Activated T-cell treated with anti-CD3 and anti-CD28 coated beads, Interleukin-2, amount 50 U/mL, for 4 hours (primary cell): ENCODE data around the gene PRKCA. TPM values are rescaled to one million over a fixed set of nuclear protein-coding genes. Genes with fewer than 3 reads are reported as not detected.

Experiments
- ATAC-seq, 2 donors: fragments of 200-7000 bp; cut with Tn5 transposase; one replicate each; pipeline ENCODE4 v1.10.0; 2021
- DNase-seq: peaks from one replicate; pipeline ENCODE4 v3.0.0-alpha.2; 2020
- H3K27me3 Mint-ChIP-seq: one replicate; pipeline ENCODE4 v1.8.0; 2021; ENCODE audit warnings: low read depth, mixed read lengths
- H3K36me3 Mint-ChIP-seq: one replicate; pipeline ENCODE4 v1.8.0; 2022; ENCODE audit warnings: mixed read lengths; ENCODE audit not compliant: insufficient read depth
- H3K4me1 Mint-ChIP-seq: one replicate; pipeline ENCODE4 v1.8.0; 2021; ENCODE audit warnings: low read depth, mixed read lengths
- H3K4me3 Mint-ChIP-seq: one replicate; pipeline ENCODE4 v1.8.0; 2021; ENCODE audit warnings: mild to moderate bottlenecking, moderate library complexity, mixed read lengths
- H3K9me3 Mint-ChIP-seq: one replicate; pipeline ENCODE4 v1.8.0; 2021; ENCODE audit warnings: mixed read lengths
- total RNA-seq, 3 donors: library from RNA; stranded (reverse); gene quantifications; one replicate each; pipeline ENCODE4 v1.2.1, GENCODE V29; 2021

PRKCA gene
- total RNA-seq, 3 donors from 2014 or later, result 79.4 to 114 (median 95.3) TPM

DNA sequence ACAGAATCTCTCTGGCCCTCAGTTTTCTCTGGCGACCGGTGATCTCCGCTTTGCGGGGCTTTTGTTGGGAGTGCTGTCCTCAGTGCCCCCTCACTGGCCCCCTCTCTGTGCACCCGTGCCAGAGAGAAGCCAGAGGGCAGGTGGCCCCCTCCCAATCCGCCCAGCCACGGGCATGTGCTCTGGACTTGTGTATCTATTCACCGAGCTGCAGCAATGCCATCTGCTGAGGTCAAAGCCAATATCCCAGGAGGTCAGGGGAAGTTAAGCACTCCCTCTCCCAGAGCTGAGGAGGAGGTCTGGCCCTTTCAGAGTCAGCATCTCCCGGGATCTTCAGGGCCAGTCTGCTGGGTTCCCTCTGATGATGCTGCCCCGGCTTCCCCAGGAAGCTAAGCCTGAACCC lies 537.6 kb downstream of the PRKCA start:
- no peak overlapping the region for H3K4me3 Mint-ChIP-seq
- ATAC-seq (no peak), DNase-seq (no peak)
- H3K4me1 Mint-ChIP-seq, result no peaks in the 10 kb centered on the region
- no peaks in the 10 kb centered on the region for H3K9me3 Mint-ChIP-seq
- no peaks in the 10 kb centered on the region for H3K36me3 Mint-ChIP-seq
- H3K27me3 Mint-ChIP-seq, result peaks cover 17% of the 10 kb centered on the region

GRCh38 chr17:66841328-66841727 lies 538.9 kb downstream of the PRKCA start:
- ATAC-seq, result no peak
- no peaks in the 10 kb centered on the region for H3K4me1 Mint-ChIP-seq
- H3K36me3 Mint-ChIP-seq, result no peaks in the 10 kb centered on the region
- H3K9me3 Mint-ChIP-seq, result no peaks in the 10 kb centered on the region
- H3K27me3 Mint-ChIP-seq, result peaks cover 14% of the 10 kb centered on the region
- DNase-seq, result no peak
- no peak overlapping the region for H3K4me3 Mint-ChIP-seq

- Mint-ChIP-seq H3K36me3 (no peaks in the 10 kb centered on the region), H3K27me3 (peaks cover 12% of the 10 kb centered on the region), H3K4me3 (no peak overlapping the region), H3K9me3 (no peaks in the 10 kb centered on the region), H3K4me1 (no peaks in the 10 kb centered on the region)
- no peak for ATAC-seq
- no peak for DNase-seq
These were observed 539.3 kb downstream of the PRKCA start for GRCh38 chr17:66841744-66842143.

- Mint-ChIP-seq H3K9me3 (no peaks in the 10 kb centered on the region), H3K36me3 (no peaks in the 10 kb centered on the region), H3K4me1 (no peaks in the 10 kb centered on the region), H3K4me3 (no peak overlapping the region), H3K27me3 (peaks cover 9% of the 10 kb centered on the region)
- DNase-seq, result no peak
- ATAC-seq, result no peak
These were observed 540.1 kb downstream of the PRKCA start for GRCh38 chr17:66842505-66842904.

- no peaks in the 10 kb centered on the region for H3K36me3 Mint-ChIP-seq
- no peaks in the 10 kb centered on the region for H3K4me1 Mint-ChIP-seq
- H3K4me3 Mint-ChIP-seq, result no peak overlapping the region
- no peaks in the 10 kb centered on the region for H3K9me3 Mint-ChIP-seq
- ATAC-seq (no peak), DNase-seq (no peak)
- H3K27me3 Mint-ChIP-seq, result peaks cover 9% of the 10 kb centered on the region
These were observed 540.5 kb downstream of the PRKCA start for GRCh38 chr17:66842959-66843358.

DNA sequence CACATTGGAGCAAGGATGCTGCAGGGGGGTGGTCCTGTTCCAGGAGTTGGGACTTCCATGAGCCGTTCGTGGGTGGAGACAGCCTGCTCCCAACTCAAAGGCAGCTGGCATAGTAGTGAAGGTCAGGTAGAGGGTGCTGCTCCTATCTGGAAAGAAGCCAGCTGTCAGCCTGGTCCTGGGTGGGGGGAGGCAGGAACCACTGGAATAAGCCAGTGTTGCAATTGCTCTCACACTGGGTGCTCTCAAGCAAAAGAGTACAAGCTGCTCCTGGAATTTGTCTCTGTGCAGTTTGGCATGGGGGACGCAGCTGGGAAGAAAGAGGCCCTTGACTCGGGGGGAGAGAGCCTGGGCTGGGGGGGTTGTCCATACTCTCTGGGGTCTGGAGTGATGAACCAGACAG lies 541.2 kb downstream of the PRKCA start:
- no peaks in the 10 kb centered on the region for H3K4me1 Mint-ChIP-seq
- no peaks in the 10 kb centered on the region for H3K36me3 Mint-ChIP-seq
- ATAC-seq (no peak), DNase-seq (no peak)
- H3K4me3 Mint-ChIP-seq, result no peak overlapping the region
- H3K9me3 Mint-ChIP-seq, result no peaks in the 10 kb centered on the region
- H3K27me3 Mint-ChIP-seq, result peaks cover 9% of the 10 kb centered on the region

GRCh38 chr17:66847704-66848103 lies 545.3 kb downstream of the PRKCA start:
- DNase-seq, result no peak
- H3K4me3 Mint-ChIP-seq, result no peak overlapping the region
- H3K4me1 Mint-ChIP-seq, result no peaks in the 10 kb centered on the region
- no peak for ATAC-seq
- peaks cover 7% of the 10 kb centered on the region for H3K27me3 Mint-ChIP-seq
- no peaks in the 10 kb centered on the region for H3K9me3 Mint-ChIP-seq
- H3K36me3 Mint-ChIP-seq, result no peaks in the 10 kb centered on the region

DNA sequence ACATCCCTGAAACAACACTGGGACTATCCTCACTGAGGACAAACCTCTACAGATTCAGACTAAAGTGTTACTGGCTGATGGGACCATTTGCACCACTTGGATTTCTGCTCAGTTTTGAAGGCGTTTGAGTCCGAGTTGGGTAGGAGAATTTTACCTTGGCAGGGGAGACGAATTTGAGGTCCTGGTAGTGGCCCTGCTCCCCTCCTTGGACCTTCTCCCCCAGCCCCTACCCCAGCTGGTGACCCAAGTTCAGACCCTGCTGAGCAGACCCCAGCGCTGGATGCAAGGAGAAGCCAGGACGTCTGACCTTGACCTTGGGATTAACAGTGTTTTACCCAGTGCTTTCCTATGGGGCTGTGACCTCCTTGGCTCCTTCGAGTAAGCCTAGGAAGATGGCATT lies 546.1 kb downstream of the PRKCA start:
- Mint-ChIP-seq H3K9me3 (no peaks in the 10 kb centered on the region), H3K4me3 (no peak overlapping the region), H3K27me3 (peaks cover 5% of the 10 kb centered on the region), H3K4me1 (no peaks in the 10 kb centered on the region), H3K36me3 (no peaks in the 10 kb centered on the region)
- DNase-seq, result no peak
- no peak for ATAC-seq

DNA sequence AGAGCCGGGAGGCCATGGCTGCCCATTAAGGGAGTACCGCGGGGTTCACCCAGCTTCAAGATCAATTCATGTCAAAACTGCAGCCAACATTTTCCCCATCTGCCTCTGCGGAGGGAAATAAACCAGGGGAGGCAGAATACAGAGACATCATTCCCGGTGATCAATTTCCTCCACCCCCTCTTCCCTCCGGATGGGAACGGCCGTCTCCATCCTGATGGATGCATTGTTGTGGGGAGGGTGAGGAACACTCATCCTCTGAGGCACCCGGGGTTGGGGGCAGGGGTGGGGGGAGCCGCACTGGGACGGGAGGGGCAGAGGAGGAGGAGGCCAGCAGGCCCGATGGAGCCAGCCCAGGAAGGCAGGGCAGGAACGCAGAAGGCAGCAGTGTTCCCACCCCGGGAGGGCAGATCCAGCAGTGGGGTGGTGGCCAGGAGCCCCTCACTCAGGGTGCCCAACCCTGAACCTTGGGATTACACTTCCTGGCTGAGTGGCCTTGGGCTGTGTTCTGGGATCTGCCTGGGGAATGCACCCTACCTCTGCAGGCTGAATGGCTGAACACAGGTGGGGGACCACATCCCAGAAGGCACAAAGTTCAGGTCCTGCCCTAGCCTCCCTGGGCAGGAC lies 546.7 kb downstream of the PRKCA start:
- DNase-seq (no peak), ATAC-seq (no peak)
- no peaks in the 10 kb centered on the region for H3K36me3 Mint-ChIP-seq
- peaks cover 5% of the 10 kb centered on the region for H3K27me3 Mint-ChIP-seq
- no peaks in the 10 kb centered on the region for H3K4me1 Mint-ChIP-seq
- H3K4me3 Mint-ChIP-seq, result no peak overlapping the region
- H3K9me3 Mint-ChIP-seq, result no peaks in the 10 kb centered on the region

GRCh38 chr17:66849851-66850580 lies 547.6 kb downstream of the PRKCA start:
- H3K27me3 Mint-ChIP-seq, result peaks cover 5% of the 10 kb centered on the region
- no peaks in the 10 kb centered on the region for H3K4me1 Mint-ChIP-seq
- H3K4me3 Mint-ChIP-seq, result no peak overlapping the region
- no peaks in the 10 kb centered on the region for H3K36me3 Mint-ChIP-seq
- H3K9me3 Mint-ChIP-seq, result no peaks in the 10 kb centered on the region
- ATAC-seq (no peak), DNase-seq (no peak)

DNA sequence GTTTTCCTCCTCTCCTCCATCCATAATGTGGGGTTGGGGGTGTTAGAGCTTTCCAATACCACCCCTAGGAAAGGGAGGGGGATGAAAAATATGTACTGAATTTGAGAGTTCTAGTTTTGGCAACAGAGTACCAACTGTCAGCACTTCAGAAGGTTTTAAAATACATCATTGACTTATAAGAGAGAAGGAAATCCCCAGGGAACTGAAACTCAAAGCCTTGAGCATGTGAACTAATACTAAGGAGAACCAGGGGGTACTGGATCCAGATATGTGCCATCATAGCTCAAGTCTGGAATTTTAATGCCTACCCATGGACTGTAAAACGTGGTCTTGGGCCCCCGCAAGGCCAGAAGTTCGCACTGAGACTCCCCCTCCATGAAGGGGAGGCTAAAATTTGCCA lies 548.3 kb downstream of the PRKCA start:
- no peaks in the 10 kb centered on the region for H3K4me1 Mint-ChIP-seq
- H3K9me3 Mint-ChIP-seq, result no peaks in the 10 kb centered on the region
- no peak overlapping the region for H3K4me3 Mint-ChIP-seq
- DNase-seq (no peak), ATAC-seq (no peak)
- H3K36me3 Mint-ChIP-seq, result no peaks in the 10 kb centered on the region
- H3K27me3 Mint-ChIP-seq, result peaks cover 3% of the 10 kb centered on the region

GRCh38 chr17:66855204-66855603 lies 552.8 kb downstream of the PRKCA start:
- ATAC-seq (no peak), DNase-seq (peak; percentile 25)
- Mint-ChIP-seq H3K36me3 (no peaks in the 10 kb centered on the region), H3K4me1 (peaks cover 2% of the 10 kb centered on the region), H3K4me3 (no peak overlapping the region), H3K9me3 (peaks cover 1% of the 10 kb centered on the region), H3K27me3 (peaks cover 2% of the 10 kb centered on the region)

DNA sequence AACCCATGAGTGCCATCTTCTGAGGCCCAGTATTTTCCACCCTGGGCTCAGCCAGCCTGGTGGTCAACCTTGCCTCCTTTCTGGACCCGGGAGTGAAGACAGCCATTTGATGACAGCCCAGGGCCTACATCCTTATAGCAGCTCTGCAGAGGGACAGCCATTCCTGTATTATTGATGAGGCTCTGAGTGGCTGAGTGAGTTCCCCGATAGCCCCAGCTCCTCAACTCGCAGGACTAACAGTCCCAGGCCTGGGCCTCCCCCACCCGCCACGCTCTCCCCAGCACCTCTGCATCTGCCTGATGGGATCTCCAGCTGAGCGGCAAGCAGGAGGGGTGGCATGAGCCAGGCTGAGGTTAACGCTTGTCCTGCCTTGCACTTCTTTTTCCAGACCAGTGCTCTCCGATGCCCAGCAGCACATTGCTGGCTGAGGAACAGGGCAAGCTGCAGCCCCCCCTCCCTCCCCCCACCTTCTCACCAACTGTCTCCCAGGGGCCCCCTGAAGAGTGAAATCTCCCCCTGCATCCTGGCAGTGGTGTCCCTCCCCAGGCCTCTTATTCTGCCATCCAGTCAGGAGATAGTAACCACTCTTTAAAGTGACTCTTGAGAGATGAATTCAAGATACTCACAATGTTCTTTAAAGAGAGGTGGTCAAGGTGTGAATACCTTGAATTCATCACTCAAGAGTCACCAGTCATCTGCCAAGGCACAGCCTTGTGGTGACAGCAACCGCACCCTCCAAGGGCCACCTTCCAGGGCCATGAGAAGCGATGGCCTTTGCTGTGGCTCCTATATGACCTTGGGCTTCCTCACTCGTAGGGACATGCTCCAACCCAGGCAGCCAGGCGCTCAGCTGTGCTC lies 556.0 kb downstream of the PRKCA start:
- ATAC-seq (no peak), DNase-seq (no peak)
- Mint-ChIP-seq H3K36me3 (no peaks in the 10 kb centered on the region), H3K9me3 (peaks cover 3% of the 10 kb centered on the region), H3K4me3 (no peak overlapping the region), H3K4me1 (peaks cover 2% of the 10 kb centered on the region), H3K27me3 (peaks cover 5% of the 10 kb centered on the region)

DNA sequence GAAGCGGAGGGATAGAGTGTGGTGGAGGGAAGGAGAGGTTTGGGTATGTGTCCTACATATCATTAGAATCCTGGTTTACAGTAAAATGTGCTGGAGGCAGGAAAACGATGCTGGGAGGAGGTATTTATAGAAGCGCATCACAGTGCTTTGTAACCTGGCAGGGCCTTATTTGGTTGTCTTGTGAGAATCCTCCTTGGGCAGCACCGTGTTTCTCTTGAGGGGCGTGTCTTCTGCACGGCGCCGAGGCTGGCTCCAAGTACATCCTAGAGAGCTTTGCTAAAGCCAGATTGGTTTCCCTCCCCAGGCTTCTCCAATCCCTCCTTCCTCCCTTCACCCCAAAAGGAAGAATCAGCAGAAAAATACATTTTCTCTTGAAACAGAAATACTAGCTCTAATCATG lies 556.9 kb downstream of the PRKCA start:
- Mint-ChIP-seq H3K9me3 (peaks cover 6% of the 10 kb centered on the region), H3K27me3 (peaks cover 5% of the 10 kb centered on the region), H3K4me3 (no peak overlapping the region), H3K4me1 (peaks cover 2% of the 10 kb centered on the region), H3K36me3 (no peaks in the 10 kb centered on the region)
- ATAC-seq, result no peak
- no peak for DNase-seq
